ENCODE results near the gene MUC20. TPM values are rescaled to one million over a fixed set of nuclear protein-coding genes. Genes with fewer than 3 reads are reported as not detected.

MUC20 gene
- polyA plus RNA-seq, 1 donor (not counting 4 experiments of a cell fraction or from before 2014, with no cell fraction given) = 0.21 TPM

DNA sequence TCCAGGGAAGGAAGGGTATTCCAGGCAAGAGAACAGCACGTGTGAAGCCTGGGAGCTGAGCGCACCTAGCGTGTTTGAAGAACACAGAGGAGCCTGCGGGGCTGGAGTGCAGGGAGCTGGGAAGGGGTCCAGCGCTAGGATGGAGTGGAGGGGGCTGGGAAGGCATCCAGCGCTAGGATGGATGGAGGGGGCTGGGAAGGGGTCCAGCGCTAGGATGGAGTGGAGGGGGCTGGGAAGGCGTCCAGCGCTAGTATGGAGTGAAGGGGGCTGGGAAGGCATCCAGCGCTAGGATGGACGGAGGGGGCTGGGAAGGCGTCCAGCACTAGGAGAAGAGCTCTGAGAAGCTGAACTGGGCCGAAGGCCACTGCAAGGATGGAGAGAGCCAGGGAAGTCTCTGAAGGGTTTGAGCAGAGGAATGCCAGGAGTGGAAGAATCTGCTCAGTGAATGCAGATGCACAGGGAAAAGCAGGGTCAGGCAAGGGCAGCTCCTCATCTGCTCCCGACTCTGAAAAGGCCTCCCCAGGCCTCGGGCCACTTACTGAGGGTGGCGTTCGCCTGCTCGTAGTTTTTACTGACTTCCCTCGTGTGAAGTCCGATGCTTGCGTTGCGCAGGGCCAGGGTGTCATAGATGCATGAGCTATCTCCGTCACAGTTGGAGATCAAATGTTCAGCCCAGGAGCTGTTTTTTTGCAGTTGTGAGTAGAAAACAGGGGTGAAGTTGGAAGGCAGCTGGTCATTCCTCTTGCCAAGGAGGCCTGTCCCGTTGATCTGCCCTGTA is 39.8 kb downstream of the MUC20 start:
- Histone ChIP-seq H3K4me3 (ENCODE audit: control insufficient read depth in 2 of 3, extremely low read depth in 1 of 3, insufficient read depth in 2 of 3, low read depth in 1 of 3, low read length in 3 of 3) (no peak overlapping the region), H4K20me1 (ENCODE audit: control insufficient read depth, extremely low read depth, insufficient read depth, low read length) (no peaks in the 10 kb centered on the region), H3K4me1 (ENCODE audit: control insufficient read depth, extremely low read depth, insufficient read depth, low read length) (no peaks in the 10 kb centered on the region), H3K9ac (ENCODE audit: control insufficient read depth, extremely low read depth, insufficient read depth, low read length) (no peak overlapping the region), H3K9me3 (ENCODE audit: control insufficient read depth, low read depth, low read length) (no peaks in the 10 kb centered on the region), H3K9me1 (ENCODE audit: control insufficient read depth, extremely low read depth, insufficient read depth, low read length) (no peaks in the 10 kb centered on the region), H3K4me2 (ENCODE audit: control insufficient read depth, extremely low read depth, insufficient read depth, low read depth, low read length) (no peak overlapping the region), H3K27me3 (ENCODE audit: control insufficient read depth, extremely low read depth, insufficient read depth, low read length) (peaks cover 33% of the 10 kb centered on the region), H3K27ac (ENCODE audit: control insufficient read depth, insufficient read depth, low read length) (no peak overlapping the region), H3K79me2 (ENCODE audit: control insufficient read depth, insufficient read depth, low read length) (no peaks in the 10 kb centered on the region), H2AFZ (ENCODE audit: control insufficient read depth, low read length) (no peak overlapping the region), H3K36me3 (ENCODE audit: control insufficient read depth in 2 of 2, extremely low read depth in 1 of 2, insufficient read depth in 2 of 2, low read length in 2 of 2) (no peaks in the 10 kb centered on the region)
- DNase-seq (ENCODE audit: low read depth, low spot score) (no peak), FAIRE-seq (no peak)
- TF ChIP-seq EZH2 (IDR thresholded peaks at IDR 0.05; ENCODE audit: low read length) = no peak
- TF ChIP-seq, protein P1, sequence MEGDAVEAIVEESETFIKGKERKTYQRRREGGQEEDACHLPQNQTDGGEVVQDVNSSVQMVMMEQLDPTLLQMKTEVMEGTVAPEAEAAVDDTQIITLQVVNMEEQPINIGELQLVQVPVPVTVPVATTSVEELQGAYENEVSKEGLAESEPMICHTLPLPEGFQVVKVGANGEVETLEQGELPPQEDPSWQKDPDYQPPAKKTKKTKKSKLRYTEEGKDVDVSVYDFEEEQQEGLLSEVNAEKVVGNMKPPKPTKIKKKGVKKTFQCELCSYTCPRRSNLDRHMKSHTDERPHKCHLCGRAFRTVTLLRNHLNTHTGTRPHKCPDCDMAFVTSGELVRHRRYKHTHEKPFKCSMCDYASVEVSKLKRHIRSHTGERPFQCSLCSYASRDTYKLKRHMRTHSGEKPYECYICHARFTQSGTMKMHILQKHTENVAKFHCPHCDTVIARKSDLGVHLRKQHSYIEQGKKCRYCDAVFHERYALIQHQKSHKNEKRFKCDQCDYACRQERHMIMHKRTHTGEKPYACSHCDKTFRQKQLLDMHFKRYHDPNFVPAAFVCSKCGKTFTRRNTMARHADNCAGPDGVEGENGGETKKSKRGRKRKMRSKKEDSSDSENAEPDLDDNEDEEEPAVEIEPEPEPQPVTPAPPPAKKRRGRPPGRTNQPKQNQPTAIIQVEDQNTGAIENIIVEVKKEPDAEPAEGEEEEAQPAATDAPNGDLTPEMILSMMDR (optimal IDR thresholded peaks at IDR 0.05 in 1 of 3, IDR thresholded peaks at IDR 0.05 in 1 of 3, conservative IDR thresholded peaks at IDR 0.05 in 1 of 3; ENCODE audit: extremely low read depth in 1 of 3, insufficient read depth in 2 of 3, low read length in 3 of 3) = no peak
- dilution Hi-C loops (cut with MboI; ENCODE audit: extremely low pct_ligation_motif_present, low sequenced_read_pairs) = no loop called here

DNA sequence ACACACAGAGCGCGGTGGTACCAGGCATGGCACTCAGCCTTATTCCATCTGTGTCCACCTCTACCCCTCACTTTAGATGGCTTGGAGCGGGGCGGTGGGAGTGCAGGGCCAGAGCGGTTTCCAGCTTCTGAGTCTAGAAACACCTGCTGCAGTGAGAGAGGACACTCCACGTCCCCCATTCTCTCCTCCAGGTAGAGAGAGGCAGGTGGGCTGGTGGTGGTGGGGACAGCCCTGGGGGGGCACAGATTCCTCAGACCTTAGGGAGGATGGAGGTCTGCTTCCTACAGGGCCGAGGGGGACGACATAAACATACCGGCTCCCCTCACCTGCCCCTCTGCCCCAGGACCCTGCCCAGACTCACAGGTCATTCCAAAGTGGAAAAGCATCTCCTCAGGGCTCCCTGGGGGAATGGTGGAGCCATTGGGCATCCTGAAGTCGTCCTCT is 40.4 kb downstream of the MUC20 start:
- Histone ChIP-seq H3K9ac (ENCODE audit: control insufficient read depth, extremely low read depth, insufficient read depth, low read length) (no peak overlapping the region), H3K79me2 (ENCODE audit: control insufficient read depth, insufficient read depth, low read length) (no peaks in the 10 kb centered on the region), H4K20me1 (ENCODE audit: control insufficient read depth, extremely low read depth, insufficient read depth, low read length) (no peaks in the 10 kb centered on the region), H3K27ac (ENCODE audit: control insufficient read depth, insufficient read depth, low read length) (no peak overlapping the region), H3K36me3 (ENCODE audit: control insufficient read depth in 2 of 2, extremely low read depth in 1 of 2, insufficient read depth in 2 of 2, low read length in 2 of 2) (no peaks in the 10 kb centered on the region), H3K4me2 (ENCODE audit: control insufficient read depth, extremely low read depth, insufficient read depth, low read depth, low read length) (no peak overlapping the region), H3K27me3 (ENCODE audit: control insufficient read depth, extremely low read depth, insufficient read depth, low read length) (peaks cover 33% of the 10 kb centered on the region), H3K9me3 (ENCODE audit: control insufficient read depth, low read depth, low read length) (no peaks in the 10 kb centered on the region), H2AFZ (ENCODE audit: control insufficient read depth, low read length) (no peak overlapping the region), H3K9me1 (ENCODE audit: control insufficient read depth, extremely low read depth, insufficient read depth, low read length) (no peaks in the 10 kb centered on the region), H3K4me1 (ENCODE audit: control insufficient read depth, extremely low read depth, insufficient read depth, low read length) (no peaks in the 10 kb centered on the region), H3K4me3 (ENCODE audit: control insufficient read depth in 2 of 3, extremely low read depth in 1 of 3, insufficient read depth in 2 of 3, low read depth in 1 of 3, low read length in 3 of 3) (no peak overlapping the region)
- no peak for FAIRE-seq
- no peak for DNase-seq (ENCODE audit: low read depth, low spot score)
- TF ChIP-seq EZH2 (IDR thresholded peaks at IDR 0.05; ENCODE audit: low read length) = no peak
- TF ChIP-seq, protein P1 (optimal IDR thresholded peaks at IDR 0.05 in 1 of 3, IDR thresholded peaks at IDR 0.05 in 1 of 3, conservative IDR thresholded peaks at IDR 0.05 in 1 of 3; ENCODE audit: extremely low read depth in 1 of 3, insufficient read depth in 2 of 3, low read length in 3 of 3) = no peak
- dilution Hi-C loops (cut with MboI; ENCODE audit: extremely low pct_ligation_motif_present, low sequenced_read_pairs) = no loop called here

Measured in keratinocyte (primary cell).